ENCODE measurements around the gene PNKD.

Gene PNKD, protein sequence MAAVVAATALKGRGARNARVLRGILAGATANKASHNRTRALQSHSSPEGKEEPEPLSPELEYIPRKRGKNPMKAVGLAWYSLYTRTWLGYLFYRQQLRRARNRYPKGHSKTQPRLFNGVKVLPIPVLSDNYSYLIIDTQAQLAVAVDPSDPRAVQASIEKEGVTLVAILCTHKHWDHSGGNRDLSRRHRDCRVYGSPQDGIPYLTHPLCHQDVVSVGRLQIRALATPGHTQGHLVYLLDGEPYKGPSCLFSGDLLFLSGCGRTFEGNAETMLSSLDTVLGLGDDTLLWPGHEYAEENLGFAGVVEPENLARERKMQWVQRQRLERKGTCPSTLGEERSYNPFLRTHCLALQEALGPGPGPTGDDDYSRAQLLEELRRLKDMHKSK

DNA sequence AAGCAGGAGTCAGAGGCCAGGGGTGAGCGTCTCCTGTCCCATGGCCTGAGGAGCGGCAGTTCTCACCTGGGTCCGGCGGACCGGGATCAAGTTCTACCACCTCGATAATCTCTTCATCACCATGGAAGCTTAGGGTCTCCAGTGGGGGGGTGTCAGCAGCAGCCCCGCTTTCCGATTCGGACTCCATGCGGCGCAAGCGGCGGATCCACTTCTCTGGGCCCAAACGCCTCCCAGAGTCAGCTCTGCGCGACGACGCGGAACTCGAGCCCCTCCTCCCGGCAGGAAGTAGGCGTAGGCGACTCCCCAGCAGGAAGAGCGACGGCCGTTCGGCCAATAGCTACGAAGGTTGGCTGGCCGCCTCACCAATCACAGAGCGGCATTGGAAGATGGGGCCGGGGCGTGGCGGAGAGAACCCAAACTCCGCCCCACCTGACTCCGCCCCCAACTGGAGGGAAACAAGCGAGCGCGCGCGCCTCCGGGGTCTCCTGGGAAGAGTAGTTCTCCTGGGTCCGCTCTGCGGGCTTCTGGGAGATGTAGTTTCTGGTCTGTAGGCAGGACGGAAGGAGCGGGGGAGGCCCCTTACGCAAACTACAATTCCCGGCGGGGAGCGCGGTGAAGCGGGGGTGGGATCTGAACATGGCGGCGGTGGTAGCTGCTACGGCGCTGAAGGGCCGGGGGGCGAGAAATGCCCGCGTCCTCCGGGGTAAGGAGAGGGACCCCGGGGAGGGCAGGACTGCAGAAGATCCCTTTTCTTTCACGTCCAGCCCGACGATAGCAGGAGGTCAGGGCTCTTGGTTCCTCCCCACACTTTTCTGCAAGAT lies at the start of gene PNKD, which contains the start of gene AAMP:
PNKD (plus strand) TSS at position 620 of the 821 bp plus-strand sequence; CDS start at position 637, 17 bp downstream.
AAMP (minus strand) TSS at position 238 of the 821 bp plus-strand sequence; CDS start at position 187, 51 bp downstream.
- H3K9me3 Mint-ChIP-seq = no peaks in the 10 kb centered on the region

DNA sequence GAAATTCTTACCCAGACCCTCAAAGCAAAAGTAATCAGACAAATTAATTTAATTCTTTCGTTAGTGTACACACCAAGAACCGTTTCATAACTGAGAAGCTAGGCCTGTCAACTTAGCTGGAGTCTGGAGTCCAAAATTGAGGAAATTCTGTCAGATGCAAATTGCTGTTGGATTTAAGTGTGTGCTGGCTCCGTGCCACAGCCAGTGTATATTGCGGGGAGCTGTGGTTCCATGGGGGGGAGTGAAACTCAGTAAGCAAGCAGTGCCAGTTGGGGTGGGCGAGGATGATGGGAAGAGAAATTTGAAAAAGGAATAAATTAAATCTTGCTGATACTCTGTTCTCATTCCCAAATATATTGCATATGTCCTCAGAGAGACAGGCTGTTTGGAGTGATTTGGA lies 49.3 kb upstream of the PNKD start:
- no peak for ATAC-seq
- Mint-ChIP-seq H3K4me3 (peak overlapping the region; percentile 90 to 94), H3K4me1 (peaks cover 71% of the 10 kb centered on the region), H3K27ac (peak overlapping the region in 1 of 2 donors; percentile 83), H3K27me3 (no peaks in the 10 kb centered on the region), H3K9me3 (no peaks in the 10 kb centered on the region)
- DNase-seq = no peak

More for the DNA sequence above, at the start of gene PNKD, which contains the start of gene AAMP:
- Mint-ChIP-seq H3K27me3 (no peaks in the 10 kb centered on the region), H3K4me3 (peak within 1 kb of the TSS; percentile 88), H3K27ac (peak within 1 kb of the TSS; percentile 90 to 99), H3K4me1 (peaks cover 62% of the 10 kb centered on the region)
- DNase-seq (peak; percentile 100), ATAC-seq (peak; percentile 93)

DNA sequence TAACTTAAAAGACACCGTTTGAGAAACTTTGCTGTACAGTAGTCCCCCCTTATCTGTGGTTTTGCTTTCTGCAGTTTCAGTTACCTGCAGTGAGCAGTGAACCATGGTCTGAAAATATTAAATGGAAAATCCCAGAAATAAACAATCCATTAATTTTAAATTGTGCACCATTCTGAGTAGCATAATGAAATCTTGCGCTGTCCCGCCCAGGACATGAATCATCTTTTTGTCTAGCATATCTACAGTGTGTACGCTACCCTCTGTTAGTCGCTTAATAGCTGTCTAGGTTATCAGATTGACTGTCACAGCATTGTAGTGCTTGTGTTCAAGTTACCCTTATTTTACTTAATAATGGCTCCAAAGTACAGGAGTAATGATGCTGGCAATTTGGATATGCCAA lies 47.3 kb upstream of the PNKD start:
- no peak overlapping the region for H3K27ac Mint-ChIP-seq
- no peaks in the 10 kb centered on the region for H3K9me3 Mint-ChIP-seq
- H3K4me1 Mint-ChIP-seq = peaks cover 81% of the 10 kb centered on the region
- H3K27me3 Mint-ChIP-seq = no peaks in the 10 kb centered on the region
- DNase-seq (no peak), ATAC-seq (peak; percentile 62)
- peak overlapping the region; percentile 44 to 70 for H3K4me3 Mint-ChIP-seq

DNA sequence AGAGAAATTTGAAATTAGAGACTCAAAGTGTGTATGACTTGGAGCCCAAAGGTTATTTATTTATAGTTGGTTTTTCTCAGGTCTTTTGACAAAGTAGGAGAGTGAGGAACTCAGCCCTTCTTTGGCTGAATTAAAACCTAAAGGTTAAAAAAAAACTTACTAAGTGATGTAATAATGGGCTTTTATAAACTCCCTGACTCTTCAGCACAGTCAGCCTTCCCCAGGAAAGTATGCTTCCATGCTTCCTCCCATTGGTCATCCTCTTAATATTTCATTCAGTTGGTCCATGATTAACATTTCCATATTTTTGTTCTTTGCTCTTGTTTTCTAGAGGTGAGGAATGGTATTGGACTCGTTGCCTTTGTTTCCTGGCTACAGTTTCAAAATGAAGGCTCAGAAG lies 46.1 kb upstream of the PNKD start:
- ATAC-seq (no peak), DNase-seq (no peak)
- H3K9me3 Mint-ChIP-seq = no peaks in the 10 kb centered on the region
- H3K27ac Mint-ChIP-seq = peak overlapping the region; percentile 3 to 83
- peak overlapping the region; percentile 54 to 70 for H3K4me3 Mint-ChIP-seq
- H3K4me1 Mint-ChIP-seq = peaks cover 93% of the 10 kb centered on the region
- H3K27me3 Mint-ChIP-seq = no peaks in the 10 kb centered on the region

DNA sequence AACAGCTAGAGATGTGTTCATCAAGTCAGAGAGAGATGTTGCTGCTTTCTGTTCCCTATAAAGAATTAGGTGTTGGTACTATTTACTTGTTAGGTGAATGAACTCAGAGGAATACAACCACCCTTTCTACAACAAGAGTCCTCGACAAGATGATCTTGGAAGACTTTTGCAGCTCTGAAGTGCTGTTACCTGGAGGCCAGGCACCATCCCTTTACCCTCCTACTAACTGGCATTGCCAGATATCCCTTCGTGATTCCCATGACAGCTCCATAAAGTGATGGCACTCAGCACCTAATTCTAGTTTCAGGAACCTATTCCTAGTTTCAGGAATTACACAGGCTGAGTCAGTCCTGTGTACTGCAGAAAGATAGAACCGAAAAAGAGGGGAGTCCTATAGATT lies 43.4 kb upstream of the PNKD start:
- Mint-ChIP-seq H3K27ac (peak overlapping the region; percentile 23 to 87), H3K9me3 (no peaks in the 10 kb centered on the region), H3K4me1 (peaks cover 96% of the 10 kb centered on the region), H3K4me3 (peak overlapping the region; percentile 59), H3K27me3 (no peaks in the 10 kb centered on the region)
- ATAC-seq (no peak), DNase-seq (no peak)

DNA sequence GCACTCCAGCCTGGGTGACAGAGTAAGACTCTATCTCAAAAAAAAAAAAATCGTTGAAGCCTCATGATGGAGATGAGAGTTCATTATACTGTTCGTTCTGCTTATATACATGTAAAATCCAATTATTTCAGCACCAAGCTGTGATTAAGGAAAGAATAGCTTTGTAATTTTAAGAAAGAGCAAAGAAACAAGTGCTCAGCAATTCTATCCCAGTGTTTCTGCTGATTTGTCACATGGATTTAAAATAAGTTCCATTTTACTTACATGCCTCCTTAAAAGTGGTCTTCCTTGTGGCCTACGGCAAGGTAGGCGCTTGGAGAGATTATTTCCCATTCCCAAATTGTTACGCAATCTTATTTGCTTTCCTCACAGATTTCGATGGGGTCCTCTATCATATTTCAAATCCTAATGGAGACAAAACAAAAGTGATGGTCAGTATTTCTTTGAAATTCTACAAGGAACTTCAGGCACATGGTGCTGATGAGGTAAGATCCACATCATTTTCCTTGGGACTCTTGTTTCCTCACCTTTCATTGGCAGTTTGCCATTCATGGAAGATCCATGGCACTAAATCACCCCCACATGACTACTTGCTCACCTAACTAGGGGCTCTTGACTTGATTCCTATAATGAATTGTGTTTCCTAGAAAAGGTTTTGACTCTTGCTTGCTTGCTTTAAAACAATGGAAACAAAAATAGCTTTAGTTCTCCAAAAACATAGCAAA lies 41.8 kb upstream of the PNKD start:
- H3K4me1 Mint-ChIP-seq = peaks cover 90% of the 10 kb centered on the region
- H3K9me3 Mint-ChIP-seq = no peaks in the 10 kb centered on the region
- DNase-seq = no peak
- peak overlapping the region; percentile 68 to 70 for H3K4me3 Mint-ChIP-seq
- no peak for ATAC-seq
- no peaks in the 10 kb centered on the region for H3K27me3 Mint-ChIP-seq
- H3K27ac Mint-ChIP-seq = peak overlapping the region; percentile 27 to 52

DNA sequence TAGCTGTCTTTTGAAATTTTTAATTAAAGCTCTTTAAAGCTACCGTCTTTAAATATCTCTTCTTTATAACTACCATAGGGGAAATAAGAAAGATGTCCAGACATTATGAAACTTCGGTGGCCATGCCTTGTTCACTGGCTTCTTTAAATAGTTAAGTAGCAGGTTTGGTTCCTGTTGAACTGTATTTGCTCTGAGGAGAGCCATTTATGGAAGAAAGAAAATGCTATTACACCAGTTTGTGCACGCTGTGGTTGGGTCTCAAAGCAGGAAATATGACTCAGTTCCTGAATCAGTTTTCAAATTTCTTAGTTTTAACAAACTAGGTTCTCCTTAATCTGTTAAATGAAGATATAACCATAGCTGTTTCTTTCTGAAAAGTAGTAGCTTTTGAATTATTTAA lies 41.1 kb upstream of the PNKD start:
- no peaks in the 10 kb centered on the region for H3K27me3 Mint-ChIP-seq
- DNase-seq (peak; percentile 26 to 49), ATAC-seq (peak; percentile 91)
- peak overlapping the region; percentile 68 to 70 for H3K4me3 Mint-ChIP-seq
- peaks cover 84% of the 10 kb centered on the region for H3K4me1 Mint-ChIP-seq
- H3K27ac Mint-ChIP-seq = peak overlapping the region; percentile 65 to 80
- H3K9me3 Mint-ChIP-seq = no peaks in the 10 kb centered on the region

DNA sequence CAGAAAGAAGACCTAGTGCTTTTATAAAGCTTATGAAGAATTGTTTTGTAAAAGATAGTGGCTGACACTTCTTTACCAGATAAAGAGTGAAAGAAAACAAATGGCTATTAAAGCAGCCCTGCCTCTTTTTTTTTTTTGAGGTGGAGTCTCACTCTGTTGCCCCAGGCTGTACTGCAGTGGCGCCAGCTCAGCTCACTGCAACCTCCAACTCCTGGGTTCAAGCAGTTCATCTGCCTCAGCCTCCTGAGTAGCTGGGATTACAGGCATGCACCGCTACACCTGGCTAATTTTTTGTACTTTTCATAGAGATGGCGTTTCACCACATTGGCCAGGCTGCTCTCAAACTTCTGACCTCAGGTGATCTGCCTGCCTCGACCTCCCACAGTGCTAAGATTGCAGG lies 40.5 kb upstream of the PNKD start:
- H3K4me3 Mint-ChIP-seq = peak overlapping the region; percentile 31 to 70
- no peak for DNase-seq
- ATAC-seq = no peak
- no peaks in the 10 kb centered on the region for H3K27me3 Mint-ChIP-seq
- H3K4me1 Mint-ChIP-seq = peaks cover 78% of the 10 kb centered on the region
- peak overlapping the region; percentile 63 to 89 for H3K27ac Mint-ChIP-seq
- H3K9me3 Mint-ChIP-seq = no peaks in the 10 kb centered on the region

DNA sequence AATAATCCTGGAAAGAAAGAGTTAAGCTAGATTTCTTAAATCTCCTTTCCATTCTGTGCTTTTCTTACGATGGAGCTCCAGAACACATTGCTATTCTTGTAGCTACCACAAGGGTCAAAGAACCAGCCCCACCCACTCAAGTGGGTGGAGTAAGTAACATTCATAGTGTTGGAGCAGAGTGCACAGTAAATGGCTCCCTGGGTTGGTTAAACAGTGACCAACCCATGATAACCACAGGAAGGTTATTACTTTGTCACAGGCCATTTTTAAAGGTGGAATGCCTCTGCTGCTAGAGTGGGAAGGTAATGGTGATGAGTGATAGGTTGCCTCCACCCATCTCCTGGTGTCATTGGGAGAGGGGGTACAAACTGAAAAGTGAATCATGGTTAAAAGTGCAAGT lies 39.4 kb upstream of the PNKD start:
- H3K4me1 Mint-ChIP-seq = peaks cover 68% of the 10 kb centered on the region
- no peaks in the 10 kb centered on the region for H3K9me3 Mint-ChIP-seq
- DNase-seq (peak; percentile 26 to 46), ATAC-seq (peak; percentile 86)
- H3K27me3 Mint-ChIP-seq = no peaks in the 10 kb centered on the region
- peak overlapping the region; percentile 56 to 89 for H3K27ac Mint-ChIP-seq
- peak overlapping the region; percentile 9 to 70 for H3K4me3 Mint-ChIP-seq

DNA sequence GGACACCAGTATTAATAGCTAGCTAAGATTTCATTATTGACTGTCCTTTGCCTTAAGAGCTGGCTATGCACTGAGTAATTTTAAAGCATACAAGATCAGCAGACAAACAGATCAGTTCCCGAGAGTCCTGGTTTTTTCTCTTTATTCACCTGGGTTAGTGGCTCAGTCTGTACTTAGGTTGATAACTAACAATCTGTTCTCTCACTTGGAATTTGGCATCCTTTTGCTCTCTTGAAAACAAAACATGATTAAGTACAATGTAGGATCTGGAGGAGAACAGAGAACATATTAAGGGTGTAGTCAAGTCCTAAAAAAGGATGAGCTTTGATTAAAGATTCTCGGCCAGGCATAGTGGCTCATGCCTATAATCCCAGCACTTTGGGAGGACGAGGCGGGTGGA lies 36.8 kb upstream of the PNKD start:
- DNase-seq (no peak), ATAC-seq (no peak)
- no peak overlapping the region for H3K4me3 Mint-ChIP-seq
- peaks cover 41% of the 10 kb centered on the region for H3K4me1 Mint-ChIP-seq
- peak overlapping the region in 1 of 2 donors; percentile 86 for H3K27ac Mint-ChIP-seq
- no peaks in the 10 kb centered on the region for H3K9me3 Mint-ChIP-seq
- no peaks in the 10 kb centered on the region for H3K27me3 Mint-ChIP-seq

DNA sequence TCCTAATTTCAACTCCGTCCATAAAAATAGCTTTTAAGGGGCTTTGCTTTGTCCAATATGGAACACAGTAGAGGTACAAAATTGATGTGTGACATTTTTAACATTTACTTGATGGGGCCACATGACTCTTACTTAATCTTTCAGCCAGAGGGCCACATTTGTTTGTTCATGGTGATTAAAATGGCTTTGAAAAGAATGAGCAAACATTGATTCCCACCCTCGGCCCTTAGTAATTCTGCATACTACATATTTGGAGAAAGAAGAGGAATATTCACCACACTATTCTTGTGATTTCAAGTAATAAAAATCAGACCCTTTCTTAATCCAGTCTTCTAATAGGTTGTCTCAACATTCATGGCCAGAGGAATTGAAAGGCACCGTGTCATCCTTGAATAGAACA lies 35.8 kb upstream of the PNKD start:
- Mint-ChIP-seq H3K9me3 (no peaks in the 10 kb centered on the region), H3K27ac (peak overlapping the region in 1 of 2 donors; percentile 25), H3K4me3 (no peak overlapping the region), H3K4me1 (peaks cover 37% of the 10 kb centered on the region), H3K27me3 (no peaks in the 10 kb centered on the region)
- no peak for ATAC-seq
- DNase-seq = no peak

DNA sequence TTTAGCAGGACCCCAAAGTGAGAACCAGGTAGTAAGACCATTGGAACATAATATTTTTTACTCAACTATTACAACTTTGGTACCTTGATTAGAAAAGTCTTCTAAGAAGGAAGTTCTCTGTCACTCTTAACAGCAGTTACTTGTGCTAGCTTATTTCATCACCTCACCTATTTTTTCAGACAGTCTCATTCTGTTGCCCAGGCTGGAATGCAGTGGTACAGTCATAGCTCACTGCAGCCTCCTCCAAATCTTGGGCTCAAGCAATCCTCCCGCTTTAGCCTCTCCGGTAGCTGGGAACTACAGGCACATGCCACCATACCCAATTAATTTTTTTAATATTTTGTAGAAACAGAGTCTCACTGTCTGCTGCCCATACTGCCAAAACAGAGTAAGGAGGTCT lies 35.3 kb upstream of the PNKD start:
- H3K27me3 Mint-ChIP-seq = no peaks in the 10 kb centered on the region
- DNase-seq = no peak
- H3K4me3 Mint-ChIP-seq = no peak overlapping the region
- peaks cover 36% of the 10 kb centered on the region for H3K4me1 Mint-ChIP-seq
- no peak for ATAC-seq
- H3K27ac Mint-ChIP-seq = peak overlapping the region; percentile 67 to 88
- H3K9me3 Mint-ChIP-seq = no peaks in the 10 kb centered on the region

DNA sequence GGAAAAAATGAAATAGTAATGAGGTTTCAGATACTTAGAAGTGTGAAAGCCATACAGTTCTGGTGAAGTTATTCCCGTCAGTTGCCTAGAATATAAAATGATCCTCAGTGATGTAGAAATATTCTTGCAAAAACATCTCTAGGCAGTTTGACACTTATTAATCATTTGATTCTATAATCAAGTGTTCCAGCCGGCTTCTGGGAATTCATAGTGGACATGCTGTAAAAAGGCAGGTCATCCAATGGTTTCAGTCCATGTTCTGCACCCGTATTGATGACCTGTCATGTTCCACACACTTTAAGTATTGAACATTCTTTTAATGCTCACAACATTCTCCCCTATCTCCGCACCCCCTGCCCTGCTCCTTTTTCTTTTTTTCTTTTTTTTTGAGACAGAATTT lies 33.5 kb upstream of the PNKD start:
- Mint-ChIP-seq H3K9me3 (no peaks in the 10 kb centered on the region), H3K4me3 (no peak overlapping the region), H3K27ac (no peak overlapping the region), H3K27me3 (no peaks in the 10 kb centered on the region), H3K4me1 (peaks cover 18% of the 10 kb centered on the region)
- DNase-seq (no peak), ATAC-seq (no peak)

DNA sequence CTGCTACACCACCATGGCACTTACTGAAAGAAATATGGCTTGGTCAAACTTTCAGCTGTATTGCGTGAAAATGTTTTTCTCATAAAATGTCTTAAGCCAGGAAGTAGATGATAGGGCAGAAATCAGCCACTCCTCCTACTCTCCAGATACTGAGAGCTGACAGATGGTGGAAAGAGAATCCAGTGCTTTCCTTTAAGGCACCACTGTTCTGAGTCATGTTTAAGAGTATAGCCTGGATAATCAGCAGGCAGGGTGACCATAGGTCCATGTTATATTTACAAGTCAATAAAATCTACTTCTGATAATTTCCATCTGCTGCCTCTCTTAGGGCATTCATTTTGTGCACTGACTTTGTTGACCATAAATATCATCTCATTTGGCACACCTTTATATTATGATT lies 31.4 kb upstream of the PNKD start:
- Mint-ChIP-seq H3K9me3 (no peaks in the 10 kb centered on the region), H3K4me3 (no peak overlapping the region), H3K27ac (no peak overlapping the region)

DNA sequence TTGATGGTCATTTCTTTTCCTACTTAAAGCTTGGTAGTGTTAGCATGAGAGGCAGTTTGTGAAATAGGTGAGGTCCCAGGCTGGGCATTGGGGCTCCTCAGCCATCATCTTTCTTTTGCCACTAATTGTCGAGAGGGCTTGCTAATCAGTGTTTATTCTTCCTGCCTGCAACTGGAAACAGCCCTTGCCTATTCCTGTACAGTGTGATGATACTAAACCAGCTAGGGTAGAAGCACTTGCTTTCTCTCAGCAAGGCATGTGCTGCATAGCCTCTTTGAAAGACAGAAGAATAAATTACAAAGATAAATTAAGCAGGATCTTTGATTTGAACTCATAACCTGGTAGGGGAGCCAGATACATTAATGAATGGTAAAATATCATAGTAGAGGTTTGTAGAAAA lies 26.1 kb upstream of the PNKD start:
- Mint-ChIP-seq H3K4me1 (peaks cover 42% of the 10 kb centered on the region), H3K9me3 (no peaks in the 10 kb centered on the region), H3K4me3 (no peak overlapping the region), H3K27me3 (no peaks in the 10 kb centered on the region), H3K27ac (peak overlapping the region; percentile 80 to 91)
- no peak for DNase-seq
- no peak for ATAC-seq

More for the DNA sequence above, 31.4 kb upstream of the PNKD start:
- ATAC-seq = no peak
- peaks cover 23% of the 10 kb centered on the region for H3K4me1 Mint-ChIP-seq
- no peaks in the 10 kb centered on the region for H3K27me3 Mint-ChIP-seq
- DNase-seq = no peak

Measured in stimulated activated naive CD8-positive, alpha-beta T cell treated with anti-CD3 and anti-CD28 coated beads, Interleukin-15, amount 100 ng/mL, for 72 hours (primary cell).